Natural killer cell (primary cell): Measurements from ENCODE around the gene KAZN. TPM values are rescaled to one million over a fixed set of nuclear protein-coding genes. Genes with fewer than 3 reads are reported as not detected.

Experiments used
- ATAC-seq, 3 donors: fragments of 150-1000 bp in 2 of 3; fragments of 200-7000 bp in 1 of 3; cut with Tn5 transposase; 1 replicate in 1 of 3; 2 replicates in 2 of 3; pipeline ENCODE4 v1.10.0; 2021; ENCODE audit warnings: mild to moderate bottlenecking in 2 of 3, moderate library complexity in 2 of 3
- DNase-seq, 2 donors: peaks; one replicate each; pipeline versions ENCODE4 v3.0.0 to v3.0.0-alpha.2; 2013 to 2021; ENCODE audit warnings: mixed read lengths in 1 of 2
- H3K27ac ChIP-seq: one replicate; pipeline ENCODE4 v1.5.1; 2013; ENCODE audit warnings: mild to moderate bottlenecking, low read length
- H3K27me3 ChIP-seq: one replicate; pipeline ENCODE4 v1.6.1; 2013; ENCODE audit warnings: low read length; ENCODE audit not compliant: control insufficient read depth, insufficient read depth
- H3K36me3 ChIP-seq: one replicate; pipeline ENCODE4 v1.6.1; 2013; ENCODE audit warnings: low read length; ENCODE audit not compliant: control insufficient read depth, insufficient read depth
- H3K4me1 ChIP-seq: one replicate; pipeline ENCODE4 v1.6.1; 2013; ENCODE audit warnings: low read length; ENCODE audit not compliant: control insufficient read depth, insufficient read depth
- H3K4me3 ChIP-seq: one replicate; pipeline ENCODE4 v1.5.1; 2013; ENCODE audit warnings: low read length
- H3K9me3 ChIP-seq: one replicate; pipeline ENCODE4 v1.6.1; 2013; ENCODE audit warnings: low read length; ENCODE audit not compliant: control insufficient read depth, insufficient read depth
- H3K27ac Mint-ChIP-seq, 2 donors: one replicate each; pipeline ENCODE4 v1.8.0; 2022; ENCODE audit warnings: mild to moderate bottlenecking in 2 of 2, mixed read lengths in 2 of 2, moderate library complexity in 1 of 2
- H3K27me3 Mint-ChIP-seq, 2 donors: one replicate each; pipeline ENCODE4 v1.8.0; 2022; ENCODE audit warnings: low read depth in 2 of 2, mixed read lengths in 2 of 2
- H3K36me3 Mint-ChIP-seq: one replicate; pipeline ENCODE4 v1.8.0; 2022; ENCODE audit warnings: mixed read lengths
- H3K4me1 Mint-ChIP-seq, 2 donors: one replicate each; pipeline ENCODE4 v1.8.0; 2022; ENCODE audit warnings: mixed read lengths in 2 of 2
- H3K4me3 Mint-ChIP-seq: one replicate; pipeline ENCODE4 v1.8.0; 2022; ENCODE audit warnings: mild to moderate bottlenecking, moderate library complexity, mixed read lengths
- H3K9me3 Mint-ChIP-seq, 2 donors: one replicate each; pipeline ENCODE4 v1.8.0; 2022; ENCODE audit warnings: mixed read lengths in 2 of 2
- CTCF ChIP-seq: fragments of 200-600 bp; IDR thresholded peaks from one replicate; pipeline ENCODE4 v1.8.0; 2022; ENCODE audit warnings: antibody characterized with exemption
- WGBS: methylation state at CpG from one replicate; pipeline ENCODE4 v1.1.7; 2013; ENCODE audit warnings: missing lambda C conversion rate; ENCODE audit not compliant: insufficient coverage; 5-methylcytosine and 5-hydroxymethylcytosine counted together
- intact Hi-C: fragments of 100-400 bp; cut with micrococcal nuclease; formaldehyde crosslinking; loops from one replicate; pipeline ENCODE4 v1.14.2; 2022
- total RNA-seq, 4 donors: library from RNA; stranded (reverse); fragments of 120-200 nt in 1 of 4; gene quantifications; one replicate each; pipeline versions ENCODE4 v1.2.3 to v1.2.4, GENCODE V29; 2013 to 2022

KAZN gene
- total RNA-seq, 3 donors from 2014 or later (not counting 1 experiment from before 2014, with no cell fraction given), result 1.2 to 2.0 (median 1.7) TPM

DNA sequence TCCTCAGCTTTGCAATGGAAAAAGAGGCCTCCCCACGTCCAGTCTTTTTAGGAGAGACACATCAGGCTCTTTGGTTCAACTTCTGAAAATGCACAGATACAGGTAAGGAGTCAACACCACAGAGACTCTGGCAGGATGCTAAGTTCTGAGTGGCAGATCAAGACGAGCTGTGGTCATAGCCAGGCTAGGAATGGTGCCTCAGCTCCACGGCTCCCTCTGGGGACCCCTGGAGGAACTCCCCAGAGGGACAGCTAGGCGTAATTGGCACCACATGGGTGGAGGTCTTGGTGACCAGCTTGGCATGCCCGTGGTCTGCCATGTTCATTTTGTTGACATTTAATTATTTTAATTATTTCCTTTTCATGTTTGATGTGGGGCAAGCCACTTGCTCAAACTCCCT lies 206.1 kb downstream of the KAZN start:
- Histone ChIP-seq H3K27ac (no peak overlapping the region), H3K36me3 (no peaks in the 10 kb centered on the region), H3K27me3 (no peaks in the 10 kb centered on the region), H3K4me1 (no peaks in the 10 kb centered on the region), H3K4me3 (no peak overlapping the region), H3K9me3 (peaks cover 17% of the 10 kb centered on the region)
- H3K27ac Mint-ChIP-seq, result no peak overlapping the region
- peaks cover 0 to 4% of the 10 kb centered on the region in 2 donors for H3K27me3 Mint-ChIP-seq
- H3K36me3 Mint-ChIP-seq, result no peaks in the 10 kb centered on the region
- 60% methylated on average over 4 of the region's 5 CpGs for WGBS
- ATAC-seq, result no peak
- no peaks in the 10 kb centered on the region for H3K9me3 Mint-ChIP-seq
- DNase-seq, result no peak
- H3K4me1 Mint-ChIP-seq, result peaks cover 9 to 10% of the 10 kb centered on the region in 2 donors
- no peak overlapping the region for H3K4me3 Mint-ChIP-seq
- intact Hi-C loops, result no loop called here
- no peak for TF ChIP-seq CTCF

GRCh38 chr1:14806772-14807171 lies 208.3 kb downstream of the KAZN start:
- Histone ChIP-seq H3K4me1 (no peaks in the 10 kb centered on the region), H3K4me3 (no peak overlapping the region), H3K27ac (no peak overlapping the region), H3K36me3 (no peaks in the 10 kb centered on the region), H3K9me3 (peaks cover 17% of the 10 kb centered on the region), H3K27me3 (no peaks in the 10 kb centered on the region)
- no peaks in the 10 kb centered on the region for H3K36me3 Mint-ChIP-seq
- peaks cover 0 to 4% of the 10 kb centered on the region in 2 donors for H3K27me3 Mint-ChIP-seq
- H3K9me3 Mint-ChIP-seq, result no peaks in the 10 kb centered on the region
- H3K4me1 Mint-ChIP-seq, result peaks cover 10% of the 10 kb centered on the region in 2 donors
- DNase-seq, result no peak
- no peak overlapping the region for H3K27ac Mint-ChIP-seq
- intact Hi-C loops, result no loop called here
- H3K4me3 Mint-ChIP-seq, result no peak overlapping the region
- TF ChIP-seq CTCF, result no peak
- ATAC-seq, result no peak
- 82% methylated on average over 2 of the region's 2 CpGs for WGBS

DNA sequence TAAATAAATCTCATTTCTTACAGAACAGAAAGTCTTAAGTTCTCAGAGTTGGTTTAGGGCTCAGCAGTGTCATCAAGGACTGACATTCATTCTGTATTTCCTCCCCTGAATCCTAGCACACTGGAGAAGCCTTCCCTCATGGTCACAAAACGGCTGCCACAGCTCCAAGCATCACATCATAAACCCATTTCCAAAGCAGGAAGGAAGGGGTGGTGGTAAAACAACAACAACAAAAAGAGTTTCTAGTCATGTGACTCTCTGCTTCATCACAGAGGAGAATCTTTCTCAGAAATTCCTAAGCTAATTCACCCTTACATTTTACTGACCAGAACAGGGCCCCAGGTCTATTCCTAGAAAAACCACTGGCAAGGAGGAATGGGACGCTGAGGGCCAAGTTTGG lies 210.3 kb downstream of the KAZN start:
- Histone ChIP-seq H3K36me3 (no peaks in the 10 kb centered on the region), H3K4me3 (no peak overlapping the region), H3K27ac (no peak overlapping the region), H3K4me1 (no peaks in the 10 kb centered on the region), H3K9me3 (peaks cover 17% of the 10 kb centered on the region), H3K27me3 (no peaks in the 10 kb centered on the region)
- 78% methylated on average over 1 of the region's 2 CpGs for WGBS
- Mint-ChIP-seq H3K27ac (no peak overlapping the region), H3K9me3 (no peaks in the 10 kb centered on the region), H3K4me3 (no peak overlapping the region), H3K4me1 (peaks cover 10% of the 10 kb centered on the region in 2 donors), H3K27me3 (peaks cover 0 to 2% of the 10 kb centered on the region in 2 donors), H3K36me3 (no peaks in the 10 kb centered on the region)
- ATAC-seq (no peak), DNase-seq (no peak)
- intact Hi-C loops, result no loop called here
- TF ChIP-seq CTCF, result no peak
